Measurements from ENCODE around the gene COQ5. TPM values are rescaled to one million over a fixed set of nuclear protein-coding genes. Genes with fewer than 3 reads are reported as not detected.

The COQ5 gene
- total and polyA plus RNA-seq, 4 donors = 21.1 to 28.4 (median 24.4) TPM

DNA sequence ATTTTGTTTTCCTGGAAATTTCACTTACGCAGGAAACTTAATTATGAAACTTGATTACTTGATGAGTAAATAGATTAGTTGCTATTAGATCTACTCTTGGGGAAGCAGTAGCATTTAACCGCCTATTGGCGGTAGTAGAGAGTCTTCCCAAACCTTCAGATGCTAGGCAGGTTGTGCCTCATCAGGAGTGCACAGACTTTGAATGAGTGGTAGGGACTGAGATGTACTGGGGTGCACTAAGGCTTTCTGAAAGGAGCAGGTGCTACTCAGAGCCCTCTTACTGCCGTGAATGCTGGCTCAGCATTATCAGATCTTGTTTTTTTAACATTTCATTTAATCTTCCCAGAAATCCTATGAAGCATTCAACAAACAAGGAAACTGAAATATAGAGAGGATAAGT is 75.0 kb downstream of the COQ5 start:
- Histone ChIP-seq H3K4me1 (ENCODE audit: control insufficient read depth in 5 of 5, insufficient read depth in 5 of 5, low read length in 5 of 5) (no peaks in the 10 kb centered on the region), H3K4me3 (no peak overlapping the region), H3K9ac (ENCODE audit: insufficient read depth in 1 of 2, low read length in 2 of 2) (no peak overlapping the region), H3K27ac (ENCODE audit: low read depth in 1 of 2, low read length in 1 of 2) (no peak overlapping the region), H3K9me3 (ENCODE audit: control insufficient read depth in 4 of 4, insufficient read depth in 3 of 4, low read length in 3 of 4) (no peaks in the 10 kb centered on the region), H3K27me3 (ENCODE audit: control insufficient read depth in 3 of 3, insufficient read depth in 3 of 3, low read length in 2 of 3) (no peaks in the 10 kb centered on the region), H3K36me3 (ENCODE audit: control insufficient read depth in 4 of 4, insufficient read depth in 4 of 4, low read length in 4 of 4) (peaks cover 14 to 40% (median 21%) of the 10 kb centered on the region in 4 donors)
- whole genome bisulfite sequencing, 2 donors = 75 to 76% methylated on average over 4 of the region's 4 CpGs
- TF ChIP-seq, protein P1, sequence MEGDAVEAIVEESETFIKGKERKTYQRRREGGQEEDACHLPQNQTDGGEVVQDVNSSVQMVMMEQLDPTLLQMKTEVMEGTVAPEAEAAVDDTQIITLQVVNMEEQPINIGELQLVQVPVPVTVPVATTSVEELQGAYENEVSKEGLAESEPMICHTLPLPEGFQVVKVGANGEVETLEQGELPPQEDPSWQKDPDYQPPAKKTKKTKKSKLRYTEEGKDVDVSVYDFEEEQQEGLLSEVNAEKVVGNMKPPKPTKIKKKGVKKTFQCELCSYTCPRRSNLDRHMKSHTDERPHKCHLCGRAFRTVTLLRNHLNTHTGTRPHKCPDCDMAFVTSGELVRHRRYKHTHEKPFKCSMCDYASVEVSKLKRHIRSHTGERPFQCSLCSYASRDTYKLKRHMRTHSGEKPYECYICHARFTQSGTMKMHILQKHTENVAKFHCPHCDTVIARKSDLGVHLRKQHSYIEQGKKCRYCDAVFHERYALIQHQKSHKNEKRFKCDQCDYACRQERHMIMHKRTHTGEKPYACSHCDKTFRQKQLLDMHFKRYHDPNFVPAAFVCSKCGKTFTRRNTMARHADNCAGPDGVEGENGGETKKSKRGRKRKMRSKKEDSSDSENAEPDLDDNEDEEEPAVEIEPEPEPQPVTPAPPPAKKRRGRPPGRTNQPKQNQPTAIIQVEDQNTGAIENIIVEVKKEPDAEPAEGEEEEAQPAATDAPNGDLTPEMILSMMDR (IDR thresholded peaks at IDR 0.05; ENCODE audit: control extremely low read depth, extremely low read depth) = no peak
- ATAC-seq (ENCODE audit: insufficient read depth, low FRiP score) (no peak), DNase-seq (no peak)

Small RNAs within 50 kb of the gene (small RNA-seq; reads per million reads assigned to genes)
- not detected for gene RF00019 (ENCODE audit: low replicate concordance)

Other genes with a start within 250 kb of the COQ5 start
- over 10,000 TPM in 1 of 2 donors, under 1 TPM in 1; under 0.01 to 10,045 TPM for gene RNU4-2, start 237.3 kb downstream of the COQ5 start, total RNA-seq
- not detected for gene RNU4-2, start 237.3 kb downstream of the COQ5 start, polyA plus RNA-seq
- 1,000 to 10,000 TPM in 1 of 2 donors, under 1 TPM in 1; under 0.01 to 2,200 TPM for gene RNU4-1, start 235.9 kb downstream of the COQ5 start, total RNA-seq
- not detected for gene RNU4-1, start 235.9 kb downstream of the COQ5 start, polyA plus RNA-seq
- 1 to 10 TPM; 1.2 to 5.9 TPM for gene SIRT4, start 226.8 kb downstream of the COQ5 start, total RNA-seq
- 1 to 10 TPM in 1 of 2 donors, under 1 TPM in 1; 0.95 to 2.2 TPM for gene SIRT4, start 226.8 kb downstream of the COQ5 start, polyA plus RNA-seq
- gene PLA2G1B, start 201.4 kb downstream of the COQ5 start, total RNA-seq = 10 to 100 TPM in 1 of 2 donors, 1 to 10 TPM in 1; 6.5 to 33.9 TPM
- 100 to 1,000 TPM in 1 of 2 donors, 10 to 100 TPM in 1; 24.4 to 193 TPM for gene PLA2G1B, start 201.4 kb downstream of the COQ5 start, polyA plus RNA-seq
- gene MSI1, start 160.0 kb downstream of the COQ5 start, total RNA-seq = 1 to 10 TPM in 1 of 2 donors, under 1 TPM in 1; 0.95 to 3.5 TPM
- gene MSI1, start 160.0 kb downstream of the COQ5 start, polyA plus RNA-seq = under 1 TPM; 0.18 to 0.22 TPM
- 100 to 1,000 TPM; 211 to 370 TPM for gene COX6A1, start 91.0 kb downstream of the COQ5 start, total RNA-seq
- gene COX6A1, start 91.0 kb downstream of the COQ5 start, polyA plus RNA-seq = 1,000 to 10,000 TPM in 1 of 2 donors, 100 to 1,000 TPM in 1; 679 to 1,397 TPM
- 10 to 100 TPM in 1 of 2 donors, 1 to 10 TPM in 1; 9.6 to 16.9 TPM for gene TRIAP1, start 82.8 kb downstream of the COQ5 start, total RNA-seq
- 10 to 100 TPM; 28.7 to 32.9 TPM for gene TRIAP1, start 82.8 kb downstream of the COQ5 start, polyA plus RNA-seq
- gene GATC, start 82.7 kb downstream of the COQ5 start, total RNA-seq = 10 to 100 TPM; 27.5 to 27.6 TPM
- 10 to 100 TPM; 10.6 to 11.2 TPM for gene GATC, start 82.7 kb downstream of the COQ5 start, polyA plus RNA-seq
- gene SRSF9, start 59.4 kb downstream of the COQ5 start, total RNA-seq = 100 to 1,000 TPM in 1 of 2 donors, 10 to 100 TPM in 1; 100.0 to 128 TPM
- gene SRSF9, start 59.4 kb downstream of the COQ5 start, polyA plus RNA-seq = 100 to 1,000 TPM in 1 of 2 donors, 10 to 100 TPM in 1; 76.6 to 127 TPM
- 100 to 1,000 TPM; 210 to 308 TPM for gene DYNLL1, start 33.0 kb downstream of the COQ5 start, total RNA-seq
- gene DYNLL1, start 33.0 kb downstream of the COQ5 start, polyA plus RNA-seq = 100 to 1,000 TPM; 328 to 360 TPM
- gene RNF10, start 5.2 kb upstream of the COQ5 start, total RNA-seq = 100 to 1,000 TPM; 150 to 207 TPM
- gene RNF10, start 5.2 kb upstream of the COQ5 start, polyA plus RNA-seq = 100 to 1,000 TPM; 112 to 199 TPM
- 10 to 100 TPM; 22.1 to 42.0 TPM for gene POP5, start 52.2 kb upstream of the COQ5 start, total RNA-seq
- 10 to 100 TPM; 36.6 to 62.1 TPM for gene POP5, start 52.2 kb upstream of the COQ5 start, polyA plus RNA-seq
- under 1 TPM; 0.58 to 0.63 TPM for gene CABP1, start 111.5 kb upstream of the COQ5 start, total RNA-seq
- gene CABP1, start 111.5 kb upstream of the COQ5 start, polyA plus RNA-seq = under 1 TPM; 0.13 to 0.37 TPM
- gene MLEC, start 158.0 kb upstream of the COQ5 start, total RNA-seq = 100 to 1,000 TPM in 1 of 2 donors, 10 to 100 TPM in 1; 56.8 to 161 TPM
- gene MLEC, start 158.0 kb upstream of the COQ5 start, polyA plus RNA-seq = 10 to 100 TPM; 34.1 to 50.6 TPM
- 10 to 100 TPM; 30.2 to 43.2 TPM for gene UNC119B, start 181.3 kb upstream of the COQ5 start, total RNA-seq
- 10 to 100 TPM in 1 of 2 donors, 1 to 10 TPM in 1; 8.6 to 21.2 TPM for gene UNC119B, start 181.3 kb upstream of the COQ5 start, polyA plus RNA-seq
- 10 to 100 TPM; 16.4 to 32.4 TPM for gene ACADS, start 196.7 kb upstream of the COQ5 start, total RNA-seq
- 10 to 100 TPM; 22.3 to 31.6 TPM for gene ACADS, start 196.7 kb upstream of the COQ5 start, polyA plus RNA-seq